Measurements from ENCODE around the gene FPGS.
"Not testable (repeated sequence)": the region's sequence is repeated elsewhere in the genome, so short reads cannot be mapped to it uniquely, and the experiment has no call there.

FPGS gene, protein sequence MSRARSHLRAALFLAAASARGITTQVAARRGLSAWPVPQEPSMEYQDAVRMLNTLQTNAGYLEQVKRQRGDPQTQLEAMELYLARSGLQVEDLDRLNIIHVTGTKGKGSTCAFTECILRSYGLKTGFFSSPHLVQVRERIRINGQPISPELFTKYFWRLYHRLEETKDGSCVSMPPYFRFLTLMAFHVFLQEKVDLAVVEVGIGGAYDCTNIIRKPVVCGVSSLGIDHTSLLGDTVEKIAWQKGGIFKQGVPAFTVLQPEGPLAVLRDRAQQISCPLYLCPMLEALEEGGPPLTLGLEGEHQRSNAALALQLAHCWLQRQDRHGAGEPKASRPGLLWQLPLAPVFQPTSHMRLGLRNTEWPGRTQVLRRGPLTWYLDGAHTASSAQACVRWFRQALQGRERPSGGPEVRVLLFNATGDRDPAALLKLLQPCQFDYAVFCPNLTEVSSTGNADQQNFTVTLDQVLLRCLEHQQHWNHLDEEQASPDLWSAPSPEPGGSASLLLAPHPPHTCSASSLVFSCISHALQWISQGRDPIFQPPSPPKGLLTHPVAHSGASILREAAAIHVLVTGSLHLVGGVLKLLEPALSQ

DNA sequence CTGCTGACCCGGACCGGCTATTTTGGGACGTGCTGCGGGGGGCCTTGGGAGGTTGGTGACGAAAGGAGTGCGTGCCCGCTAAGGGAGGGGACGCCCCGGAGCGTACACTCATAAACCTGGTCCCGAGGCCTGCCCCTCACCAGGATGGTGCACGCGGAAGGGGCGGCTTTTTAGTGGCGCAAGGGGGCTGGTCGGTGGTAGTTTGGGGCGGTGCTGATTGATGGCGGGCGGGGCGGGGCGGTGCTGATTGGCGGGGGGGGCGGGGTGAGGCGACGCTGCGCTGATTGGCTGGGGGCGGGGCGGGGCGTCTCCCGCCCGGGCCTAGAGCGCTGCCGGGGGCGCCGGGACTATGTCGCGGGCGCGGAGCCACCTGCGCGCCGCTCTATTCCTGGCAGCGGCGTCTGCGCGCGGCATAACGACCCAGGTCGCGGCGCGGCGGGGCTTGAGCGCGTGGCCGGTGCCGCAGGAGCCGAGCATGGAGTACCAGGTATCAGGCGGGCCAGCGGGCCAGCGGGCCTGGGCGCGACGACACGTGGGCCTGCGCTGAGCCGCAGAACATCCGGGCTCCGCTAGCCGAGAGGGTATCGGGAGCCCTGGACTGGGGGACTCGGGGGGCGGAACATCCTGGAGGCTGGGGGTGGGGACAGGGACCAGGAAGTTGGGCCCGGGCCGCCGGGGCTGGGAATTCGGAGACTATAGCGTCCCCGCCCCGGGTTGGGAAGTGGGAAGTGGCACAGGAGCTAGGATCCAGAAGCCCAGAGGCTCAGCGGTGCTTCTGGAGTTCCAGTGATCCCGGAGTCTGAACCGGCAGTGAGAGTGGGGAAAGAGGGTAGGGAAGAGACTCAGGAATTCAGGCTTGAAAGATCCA is at the start of gene FPGS:
Gene FPGS (plus strand): TSS at position 307 of the 868 bp plus-strand sequence. CDS start 43 bp downstream, at position 350.
- in situ Hi-C loops (cut with HindIII; ENCODE audit: low pct_ligation_motif_present, low pct_unique_long_range_greater_than_20kb, low sequenced_read_pairs), result no loop called here
- DNase-seq, result peak; percentile 87

DNA sequence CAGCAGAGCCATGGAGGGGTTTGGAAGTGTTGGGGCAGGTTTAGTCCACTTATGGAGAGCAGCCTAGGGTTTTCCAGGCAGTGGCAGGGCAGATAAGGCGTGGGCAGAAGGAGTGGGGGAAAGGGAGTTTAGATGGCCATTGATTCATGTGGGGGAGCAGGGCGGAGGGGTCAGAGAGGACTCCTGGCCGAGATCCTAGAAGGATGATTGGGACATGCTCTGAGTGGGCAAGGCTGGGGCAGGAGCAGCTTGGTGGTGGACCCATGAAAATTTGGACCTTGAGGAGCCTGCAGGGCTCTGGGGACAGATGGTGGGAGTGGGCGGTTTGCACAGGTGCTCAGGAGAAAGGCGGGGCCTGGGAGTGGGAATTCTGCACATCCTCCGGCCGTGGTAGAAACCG is 49.5 kb upstream of the FPGS start:
- in situ Hi-C loops (cut with HindIII; ENCODE audit: low pct_ligation_motif_present, low pct_unique_long_range_greater_than_20kb, low sequenced_read_pairs), result no loop called here
- DNase-seq, result no peak

DNA sequence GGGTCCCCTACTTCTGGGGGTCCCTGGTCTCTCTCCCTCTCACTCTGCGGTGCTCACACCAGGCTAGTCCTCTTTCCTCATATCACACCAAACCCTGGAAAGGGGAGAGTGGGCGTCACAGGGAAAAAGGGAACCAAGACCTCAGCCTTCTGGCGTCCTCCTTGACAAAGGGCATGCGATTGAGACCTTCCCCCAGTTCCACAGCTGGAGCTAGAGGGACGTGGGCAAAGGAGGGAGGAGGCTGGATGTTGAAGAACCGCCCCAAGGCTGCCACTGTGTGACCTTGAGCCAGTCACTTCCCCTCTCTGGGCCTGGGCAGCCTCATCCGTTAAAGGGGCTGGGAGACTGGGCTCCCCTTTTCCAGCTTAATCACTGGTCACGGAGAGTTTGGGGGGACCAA is 49.1 kb upstream of the FPGS start:
- no peak for DNase-seq
- in situ Hi-C loops (cut with HindIII; ENCODE audit: low pct_ligation_motif_present, low pct_unique_long_range_greater_than_20kb, low sequenced_read_pairs), result no loop called here

DNA sequence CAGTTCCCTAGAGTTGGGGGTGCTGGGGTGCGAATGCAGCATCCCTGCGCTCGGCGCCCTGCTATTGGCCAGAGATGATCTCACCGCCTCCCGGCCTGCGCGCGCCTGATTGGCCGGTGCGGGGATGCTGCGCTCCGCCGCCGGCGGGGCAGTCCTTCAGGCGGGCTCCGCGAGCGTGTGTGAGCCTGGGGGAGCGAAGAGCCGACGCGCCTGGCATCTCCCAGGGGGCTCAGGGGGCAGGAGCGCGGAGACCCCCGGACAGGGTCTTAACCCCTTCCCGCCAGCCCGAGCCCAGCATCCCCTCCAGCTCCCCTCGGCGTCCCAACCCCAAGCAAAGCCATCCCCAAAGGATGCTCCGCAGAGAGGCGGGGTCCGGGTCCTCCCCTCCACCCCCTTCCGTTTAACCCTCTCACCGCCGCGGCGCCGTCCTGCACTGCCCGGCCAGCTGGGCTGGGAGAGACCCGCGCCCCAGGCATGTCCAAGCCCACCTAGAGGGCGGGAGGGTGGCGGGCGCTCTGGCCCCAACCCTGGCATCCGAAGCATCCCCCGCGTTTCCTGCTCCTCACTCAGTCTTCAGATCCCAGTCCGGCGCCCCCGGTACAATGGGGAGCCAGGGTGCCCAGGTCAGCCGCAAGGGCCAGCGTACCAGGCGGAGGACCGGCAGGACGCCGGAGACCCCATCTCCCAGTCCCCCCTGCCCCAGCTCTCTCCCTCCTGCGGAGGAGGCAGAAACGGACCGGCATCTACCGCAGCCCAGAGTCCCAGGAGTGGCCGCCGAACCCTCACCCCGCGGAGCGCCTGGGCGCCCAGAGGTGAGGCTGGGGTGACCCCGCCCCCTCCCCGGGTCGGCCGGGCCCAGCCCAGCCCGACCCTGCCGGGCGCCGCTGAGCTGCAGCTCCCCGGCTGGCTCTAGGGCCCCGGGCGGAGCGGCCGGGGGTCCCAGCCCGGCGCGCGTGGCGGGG is 48.3 kb upstream of the FPGS start:
- peak; percentile 24 for DNase-seq
- in situ Hi-C loops (cut with HindIII; ENCODE audit: low pct_ligation_motif_present, low pct_unique_long_range_greater_than_20kb, low sequenced_read_pairs), result no loop called here

DNA sequence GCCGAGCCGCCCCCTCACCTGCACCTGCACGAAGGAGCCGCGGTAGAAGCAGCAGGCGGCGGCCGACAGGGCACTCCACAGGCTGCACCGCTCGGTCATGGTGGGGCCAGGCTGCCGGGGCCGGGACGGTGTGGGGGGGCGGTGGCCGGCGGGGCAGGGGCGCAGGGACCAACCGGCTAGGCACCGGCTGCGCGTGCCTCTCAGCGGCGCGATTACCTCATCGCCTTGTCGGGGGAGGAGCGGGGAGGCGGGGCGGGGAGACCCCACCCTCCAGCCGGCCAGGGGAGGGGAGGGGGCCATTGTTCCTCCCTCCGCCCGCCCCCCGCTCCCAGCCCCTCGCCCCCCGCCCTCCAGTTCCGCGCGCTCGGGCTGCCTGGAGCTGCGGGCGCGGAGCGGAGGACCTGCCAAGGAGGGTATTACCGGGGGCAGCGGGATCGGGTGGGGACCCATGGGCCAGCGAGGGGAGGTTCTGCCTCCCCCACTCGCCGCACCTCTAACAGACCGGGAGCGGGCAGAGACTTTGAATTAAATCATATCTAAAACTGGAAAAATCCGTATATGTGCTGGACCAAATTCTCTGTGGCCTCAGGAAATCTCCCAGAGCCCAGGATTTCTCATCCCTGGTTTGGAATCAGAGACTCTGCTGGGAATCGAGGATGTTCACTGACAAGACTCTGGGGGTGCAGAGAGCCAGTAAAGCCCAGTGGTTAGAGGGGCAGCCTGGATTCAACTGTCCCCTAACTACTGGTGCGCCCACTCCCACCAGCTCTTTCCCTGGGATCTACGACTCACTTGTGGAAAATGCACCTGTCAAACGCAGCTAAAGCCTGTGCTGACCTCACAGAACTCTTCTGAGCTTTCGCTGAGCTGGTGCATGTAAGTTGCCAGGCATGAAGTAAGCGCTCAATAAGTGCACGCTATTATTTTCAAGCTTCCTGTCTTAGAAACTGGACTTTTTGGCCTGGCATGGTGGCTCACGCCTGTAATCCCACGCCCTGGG is 47.3 kb upstream of the FPGS start:
- no peak for DNase-seq
- in situ Hi-C loops (cut with HindIII; ENCODE audit: low pct_ligation_motif_present, low pct_unique_long_range_greater_than_20kb, low sequenced_read_pairs), result no loop called here

DNA sequence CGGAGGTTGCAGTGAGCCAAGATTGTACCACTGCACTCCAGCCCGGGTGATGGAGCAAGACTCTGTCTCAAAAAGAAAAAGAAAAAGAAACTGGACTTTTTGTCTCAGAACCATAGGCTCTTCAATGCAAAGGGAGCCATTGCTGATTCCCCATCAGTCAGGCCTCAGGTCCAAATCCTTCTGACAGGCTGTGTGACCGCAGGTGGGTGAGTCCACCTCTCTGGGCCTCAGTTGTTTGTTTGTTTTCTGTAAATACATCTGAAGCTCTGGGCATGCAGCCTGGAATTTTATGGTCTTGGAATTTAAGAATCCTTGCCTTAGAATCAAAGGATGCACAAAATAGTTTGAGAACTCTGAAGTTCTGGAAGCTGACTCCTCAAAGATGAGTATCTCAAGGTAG is 46.4 kb upstream of the FPGS start:
- DNase-seq, result no peak
- in situ Hi-C loops (cut with HindIII; ENCODE audit: low pct_ligation_motif_present, low pct_unique_long_range_greater_than_20kb, low sequenced_read_pairs), result no loop called here

DNA sequence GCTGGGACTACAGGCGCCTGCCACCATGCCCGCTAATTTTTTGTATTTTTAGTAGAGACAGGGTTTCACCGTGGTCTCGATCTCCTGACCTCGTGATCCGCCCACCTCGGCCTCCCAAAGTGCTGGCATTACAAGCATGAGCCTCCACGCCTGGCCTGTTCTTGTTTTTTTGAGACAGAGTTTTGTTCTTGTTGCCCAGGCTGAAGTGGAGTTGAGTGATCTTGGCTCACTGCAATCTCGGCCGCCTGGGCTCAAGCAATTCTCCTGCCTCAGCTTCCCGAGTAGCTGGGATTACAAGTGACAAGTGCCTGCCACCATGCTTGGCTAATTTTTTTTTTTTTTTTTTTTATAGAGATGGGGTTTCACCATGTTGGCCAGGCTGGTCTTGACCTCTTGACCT is 45.9 kb upstream of the FPGS start:
- DNase-seq; in situ Hi-C loops (cut with HindIII; ENCODE audit: low pct_ligation_motif_present, low pct_unique_long_range_greater_than_20kb, low sequenced_read_pairs): not testable (repeated sequence)

DNA sequence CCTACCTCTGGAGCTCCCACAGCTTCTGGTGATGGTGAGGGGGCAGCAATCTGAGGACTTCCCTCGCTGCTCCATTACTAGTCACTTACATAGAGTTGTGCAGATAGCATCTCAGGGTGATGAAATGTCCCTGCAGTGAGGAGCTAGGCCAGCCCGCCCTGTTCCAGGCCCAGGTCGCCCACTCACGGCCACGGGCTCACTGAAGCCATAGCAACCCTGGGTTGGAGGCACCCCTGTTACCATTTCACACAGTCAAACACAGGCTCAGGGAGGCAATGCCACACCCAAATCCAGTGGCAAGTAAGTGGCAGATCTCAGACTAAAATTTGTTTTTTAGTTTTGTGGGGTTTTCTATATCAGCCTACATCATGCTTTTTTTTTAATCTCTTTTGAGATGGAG is 43.8 kb upstream of the FPGS start:
- no peak for DNase-seq
- in situ Hi-C loops (cut with HindIII; ENCODE audit: low pct_ligation_motif_present, low pct_unique_long_range_greater_than_20kb, low sequenced_read_pairs), result no loop called here

DNA sequence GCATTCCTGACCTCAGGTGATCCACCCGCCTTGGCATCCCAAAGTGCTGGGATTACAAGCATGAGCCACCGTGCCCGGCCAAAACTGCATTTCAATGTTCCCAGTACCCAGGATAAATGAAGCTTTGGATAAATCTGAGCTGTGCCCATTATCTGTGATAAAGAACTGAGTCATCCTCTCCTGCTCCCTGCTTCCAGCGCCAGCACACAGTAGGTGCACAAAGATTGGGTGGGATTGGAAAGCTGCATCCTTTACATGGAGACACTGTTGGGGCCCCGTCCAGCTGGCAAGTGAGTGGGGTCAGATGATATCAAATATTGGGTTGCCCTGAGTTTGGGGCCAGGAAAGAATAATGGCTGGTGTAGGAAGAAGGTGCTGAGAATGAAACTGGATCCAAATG is 41.6 kb upstream of the FPGS start:
- in situ Hi-C loops (cut with HindIII; ENCODE audit: low pct_ligation_motif_present, low pct_unique_long_range_greater_than_20kb, low sequenced_read_pairs), result no loop called here
- DNase-seq, result no peak

DNA sequence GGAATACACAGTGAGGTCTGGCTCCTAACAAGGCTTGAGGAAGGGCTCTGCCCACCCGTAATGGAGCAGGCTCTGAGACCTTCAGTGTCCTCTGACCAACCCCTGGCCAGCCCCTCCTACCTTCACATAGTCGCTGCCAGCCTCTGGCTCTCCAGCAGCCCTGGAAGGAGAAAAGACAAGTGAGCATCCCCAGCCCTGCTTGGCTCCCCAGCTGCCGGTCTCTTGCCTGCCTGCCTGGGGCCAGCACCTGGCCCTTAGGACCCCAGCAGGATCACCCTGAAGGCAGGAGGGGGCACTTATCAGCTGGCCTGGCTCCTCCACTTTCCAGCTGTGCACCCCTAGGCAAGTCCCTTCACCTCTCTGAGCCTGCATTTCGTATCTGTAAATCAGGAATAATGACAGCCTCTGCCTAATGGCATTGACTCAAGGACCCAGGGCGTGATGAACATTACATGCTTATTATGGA is 41.2 kb upstream of the FPGS start:
- in situ Hi-C loops (cut with HindIII; ENCODE audit: low pct_ligation_motif_present, low pct_unique_long_range_greater_than_20kb, low sequenced_read_pairs), result no loop called here

DNA sequence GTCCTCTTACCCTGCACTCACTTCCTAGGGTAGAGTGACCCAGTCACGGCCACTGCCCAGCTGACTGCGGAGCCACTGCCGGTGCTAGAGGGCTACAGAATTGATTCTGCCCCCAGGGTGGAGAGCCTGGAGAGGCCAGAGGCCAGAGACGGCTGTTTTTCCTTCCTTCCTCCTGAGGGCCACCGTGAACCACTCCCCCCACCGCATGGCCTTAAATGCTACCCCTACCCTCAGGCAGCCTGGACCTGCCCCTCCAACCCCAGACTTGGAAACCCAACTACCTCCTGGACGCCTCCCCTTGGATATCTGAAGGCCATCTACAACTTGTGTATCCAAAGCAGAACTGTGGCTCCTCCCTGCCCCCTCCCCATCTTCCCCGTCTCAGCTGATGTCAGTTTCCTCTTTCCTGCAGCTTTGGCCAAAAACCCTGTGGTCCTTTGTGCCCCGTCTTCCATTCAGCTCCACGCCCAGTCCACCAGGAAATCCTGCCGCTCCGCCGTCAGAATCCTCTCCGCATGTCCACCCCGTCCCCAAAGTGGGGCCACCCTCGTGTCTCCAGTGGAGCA is 40.5 kb upstream of the FPGS start:
- DNase-seq, result no peak
- in situ Hi-C loops (cut with HindIII; ENCODE audit: low pct_ligation_motif_present, low pct_unique_long_range_greater_than_20kb, low sequenced_read_pairs), result no loop called here

More for the DNA sequence above, 41.2 kb upstream of the FPGS start:
- no peak for DNase-seq

DNA sequence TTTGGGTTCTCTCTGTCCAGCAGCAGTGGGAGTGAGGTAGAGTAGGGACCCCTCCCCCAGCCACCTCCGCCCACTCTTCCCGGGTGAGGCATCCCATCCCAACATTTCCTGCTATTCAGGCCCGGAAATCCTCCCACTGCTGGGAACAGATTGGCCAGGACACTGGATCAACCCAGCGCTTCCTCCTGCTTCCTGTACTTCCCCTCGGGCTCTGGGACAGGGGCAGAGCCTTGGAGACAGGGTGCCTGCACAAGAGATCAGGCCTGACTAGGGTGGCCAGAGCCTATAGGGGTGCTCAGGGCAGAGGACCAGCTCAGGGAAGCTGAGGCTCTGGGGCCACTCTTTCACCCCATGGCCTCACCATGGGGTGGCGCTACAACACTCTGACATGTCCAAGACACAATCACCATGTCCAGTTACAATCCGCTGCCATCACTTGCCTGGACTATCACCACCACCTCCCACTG is 38.7 kb upstream of the FPGS start:
- in situ Hi-C loops (cut with HindIII; ENCODE audit: low pct_ligation_motif_present, low pct_unique_long_range_greater_than_20kb, low sequenced_read_pairs), result no loop called here
- DNase-seq, result no peak

DNA sequence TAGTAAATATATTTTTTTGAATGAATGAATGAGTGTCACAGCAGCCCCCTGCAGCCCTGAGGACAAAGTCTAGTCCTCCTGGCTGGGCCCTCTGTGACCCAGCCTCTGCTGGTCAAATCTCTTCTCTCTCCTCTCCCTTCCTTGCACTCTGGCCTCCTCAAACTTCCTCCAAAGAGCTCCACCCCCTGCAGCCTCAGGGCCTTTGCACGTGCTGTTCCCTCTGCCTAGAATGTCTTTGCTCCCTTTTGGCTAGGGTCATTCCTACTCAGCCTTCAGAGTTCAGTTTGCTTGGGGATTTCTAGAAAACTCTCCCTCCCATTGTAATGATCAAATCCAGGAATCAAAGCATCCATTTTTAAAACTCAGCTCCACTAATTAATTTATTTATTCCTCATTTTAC is 37.3 kb upstream of the FPGS start:
- in situ Hi-C loops (cut with HindIII; ENCODE audit: low pct_ligation_motif_present, low pct_unique_long_range_greater_than_20kb, low sequenced_read_pairs), result no loop called here
- DNase-seq, result no peak

DNA sequence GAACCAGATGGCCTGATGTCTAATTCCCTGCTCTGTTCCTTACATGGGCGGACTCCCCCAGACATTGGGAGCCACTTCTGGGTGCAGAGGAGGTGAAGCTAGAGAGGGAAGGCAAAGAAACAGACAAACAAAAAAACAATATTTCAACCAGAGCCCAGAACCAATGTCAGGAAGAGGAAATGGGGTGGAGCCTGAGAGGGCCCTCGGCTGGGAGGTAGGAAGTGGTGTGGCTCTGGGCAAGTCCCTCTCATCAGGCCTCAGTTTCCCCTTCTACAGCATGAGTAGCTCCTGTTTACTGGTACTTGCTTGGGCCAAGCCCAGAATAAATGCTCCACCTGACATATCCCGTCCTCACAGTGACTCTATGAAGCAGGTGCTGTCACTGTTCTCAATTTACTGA is 35.3 kb upstream of the FPGS start:
- in situ Hi-C loops (cut with HindIII; ENCODE audit: low pct_ligation_motif_present, low pct_unique_long_range_greater_than_20kb, low sequenced_read_pairs), result no loop called here
- DNase-seq, result no peak

DNA sequence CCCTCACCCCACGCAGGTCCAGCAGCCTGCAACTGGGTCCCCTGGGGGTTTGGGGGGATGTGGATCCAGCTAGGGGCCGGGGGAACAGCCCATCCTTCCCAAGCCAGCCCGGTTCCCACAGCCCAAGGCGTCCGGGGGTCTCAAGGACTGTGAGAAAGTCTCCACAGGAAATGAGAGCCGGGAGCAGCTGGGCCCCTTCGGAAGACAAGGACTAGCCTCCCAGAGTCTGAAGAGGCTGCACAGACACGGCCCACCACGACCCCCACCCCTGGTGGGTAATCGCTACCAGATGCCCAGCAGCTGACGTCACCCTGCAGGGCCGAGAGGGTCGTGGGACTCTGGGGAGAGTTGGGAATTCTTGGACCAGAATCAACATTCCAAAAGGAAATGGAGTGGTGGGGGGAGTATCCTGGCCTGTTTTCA is 34.8 kb upstream of the FPGS start:
- in situ Hi-C loops (cut with HindIII; ENCODE audit: low pct_ligation_motif_present, low pct_unique_long_range_greater_than_20kb, low sequenced_read_pairs), result no loop called here
- DNase-seq, result no peak

DNA sequence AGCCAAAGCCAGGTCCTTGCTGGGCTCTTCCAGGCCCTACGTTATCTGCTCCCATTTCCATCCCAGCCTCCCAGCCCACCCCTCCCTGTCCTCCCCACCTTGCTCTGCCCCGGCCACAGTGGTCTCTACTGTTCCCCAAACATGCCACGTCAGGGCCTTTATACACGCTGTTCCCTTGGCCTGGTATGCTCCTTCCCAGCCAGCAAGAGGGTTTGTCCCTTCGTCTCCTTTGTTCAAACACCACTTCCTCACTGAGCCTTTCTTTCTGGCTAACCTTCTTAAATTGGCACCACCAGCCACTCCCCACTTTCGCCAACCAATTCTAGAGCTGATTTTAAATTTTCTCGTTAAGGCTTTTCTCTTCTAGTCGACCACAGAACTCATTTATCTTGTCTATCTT is 34.0 kb upstream of the FPGS start:
- DNase-seq, result no peak
- in situ Hi-C loops (cut with HindIII; ENCODE audit: low pct_ligation_motif_present, low pct_unique_long_range_greater_than_20kb, low sequenced_read_pairs), result no loop called here

DNA sequence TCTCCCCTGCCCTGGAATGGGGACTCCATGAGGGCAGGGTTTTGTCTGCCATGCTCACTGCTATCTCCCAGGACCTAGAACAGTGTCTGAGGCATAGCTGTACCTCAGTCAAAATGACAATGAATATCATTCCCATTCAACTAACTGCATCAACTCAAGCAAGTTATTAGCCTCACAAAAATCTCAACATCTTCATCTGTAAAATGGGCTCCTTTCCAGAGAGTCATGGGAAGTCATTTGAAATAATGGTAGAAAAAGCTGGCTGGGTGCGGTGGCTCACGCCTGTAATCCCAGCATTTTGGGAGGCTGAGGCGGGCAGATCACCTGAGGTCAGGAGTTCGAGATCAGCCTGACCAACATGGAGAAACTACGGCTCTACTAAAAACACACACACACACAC is 33.6 kb upstream of the FPGS start:
- in situ Hi-C loops (cut with HindIII; ENCODE audit: low pct_ligation_motif_present, low pct_unique_long_range_greater_than_20kb, low sequenced_read_pairs), result no loop called here

More for the DNA sequence above, 33.6 kb upstream of the FPGS start:
- DNase-seq, result no peak
